NB4 (cell line): ENCODE results near the gene STRIP2.

ENCODE experiments used
- TF ChIP-seq, protein P1 (sequence below): IDR thresholded peaks from one replicate; pipeline ENCODE4 v1.5.1; 2012; ENCODE audit warnings: low read depth, low read length
- TF ChIP-seq, protein P2 (sequence below): IDR thresholded peaks from 2 replicates; pipeline ENCODE4 v1.6.1; 2011; ENCODE audit warnings: low read depth, low read length

DNA sequence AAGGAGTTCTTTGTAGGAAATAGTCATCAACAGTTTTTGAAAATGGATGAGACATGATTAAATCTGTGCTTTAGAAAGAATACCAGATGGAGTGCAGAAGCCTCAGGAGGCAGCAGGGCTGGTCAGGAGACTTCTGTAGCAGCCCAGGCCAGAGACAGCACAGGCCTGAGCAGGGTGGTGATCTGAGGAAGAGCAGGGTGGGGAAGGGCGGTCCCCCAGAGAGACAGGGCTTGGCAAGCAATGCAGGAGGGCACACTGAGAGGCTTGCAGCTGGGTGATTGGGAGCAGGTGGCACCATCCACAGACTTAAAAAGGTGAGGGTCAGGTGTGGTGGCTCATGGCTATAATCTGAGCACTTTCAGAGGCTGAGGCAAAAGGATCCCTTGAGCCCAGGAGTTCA lies 63.8 kb downstream of the STRIP2 start:
- TF ChIP-seq, protein P1, sequence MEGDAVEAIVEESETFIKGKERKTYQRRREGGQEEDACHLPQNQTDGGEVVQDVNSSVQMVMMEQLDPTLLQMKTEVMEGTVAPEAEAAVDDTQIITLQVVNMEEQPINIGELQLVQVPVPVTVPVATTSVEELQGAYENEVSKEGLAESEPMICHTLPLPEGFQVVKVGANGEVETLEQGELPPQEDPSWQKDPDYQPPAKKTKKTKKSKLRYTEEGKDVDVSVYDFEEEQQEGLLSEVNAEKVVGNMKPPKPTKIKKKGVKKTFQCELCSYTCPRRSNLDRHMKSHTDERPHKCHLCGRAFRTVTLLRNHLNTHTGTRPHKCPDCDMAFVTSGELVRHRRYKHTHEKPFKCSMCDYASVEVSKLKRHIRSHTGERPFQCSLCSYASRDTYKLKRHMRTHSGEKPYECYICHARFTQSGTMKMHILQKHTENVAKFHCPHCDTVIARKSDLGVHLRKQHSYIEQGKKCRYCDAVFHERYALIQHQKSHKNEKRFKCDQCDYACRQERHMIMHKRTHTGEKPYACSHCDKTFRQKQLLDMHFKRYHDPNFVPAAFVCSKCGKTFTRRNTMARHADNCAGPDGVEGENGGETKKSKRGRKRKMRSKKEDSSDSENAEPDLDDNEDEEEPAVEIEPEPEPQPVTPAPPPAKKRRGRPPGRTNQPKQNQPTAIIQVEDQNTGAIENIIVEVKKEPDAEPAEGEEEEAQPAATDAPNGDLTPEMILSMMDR = no peak
- TF ChIP-seq, protein P2, sequence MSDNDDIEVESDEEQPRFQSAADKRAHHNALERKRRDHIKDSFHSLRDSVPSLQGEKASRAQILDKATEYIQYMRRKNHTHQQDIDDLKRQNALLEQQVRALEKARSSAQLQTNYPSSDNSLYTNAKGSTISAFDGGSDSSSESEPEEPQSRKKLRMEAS = no peak
